ENCODE measurements around the gene CLIC2. TPM values are rescaled to one million over a fixed set of nuclear protein-coding genes. Genes with fewer than 3 reads are reported as not detected.
A peak's percentile ranks its signal among the peaks of the same experiment; 100 is the strongest.
"Not testable (repeated sequence)": the region's sequence is repeated elsewhere in the genome, so short reads cannot be mapped to it uniquely, and the experiment has no call there.

Gene CLIC2
- total RNA-seq, 1 donor from 2014 or later, result 0.27 TPM

DNA sequence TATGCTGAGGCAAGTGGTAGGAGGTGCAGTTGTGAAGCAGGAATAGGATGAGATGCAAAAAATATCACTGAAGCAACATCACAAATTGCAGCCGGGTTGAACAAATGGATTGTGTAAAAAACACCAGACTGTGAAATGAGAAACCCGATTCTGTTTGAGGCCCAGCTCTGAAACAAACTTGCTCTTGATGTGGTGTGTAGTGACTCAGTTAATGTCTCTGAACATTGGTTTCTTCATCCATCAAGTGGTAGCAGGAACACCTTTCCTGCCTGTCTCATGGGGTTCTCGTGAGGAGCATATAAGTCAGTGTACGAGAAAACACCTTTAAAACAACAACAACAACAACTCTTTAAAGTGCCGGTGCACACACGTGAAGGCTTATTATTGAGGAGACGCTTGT lies 29.3 kb upstream of the CLIC2 start:
- FAIRE-seq, result peak; percentile 69
- not testable (repeated sequence) for H3K27ac ChIP-seq (ENCODE audit: low read depth, low read length); H3K9me3 Mint-ChIP-seq (ENCODE audit: unreplicated experiment); H3K36me3 ChIP-seq (ENCODE audit: insufficient read depth, low read length); H3K9me3 ChIP-seq (ENCODE audit: insufficient read depth, low read depth, low read length); H3K4me1 Mint-ChIP-seq (ENCODE audit: low read depth, unreplicated experiment); H3K4me3 Mint-ChIP-seq (ENCODE audit: unreplicated experiment); H3K4me2 ChIP-seq (ENCODE audit: low read length); H3K27me3 Mint-ChIP-seq (ENCODE audit: low read depth, unreplicated experiment); H3K79me2 ChIP-seq (ENCODE audit: insufficient read depth, low read length); DNase-seq (ENCODE audit: low read depth); H4K20me1 ChIP-seq (ENCODE audit: insufficient read depth, low read length); H3K4me3 ChIP-seq (ENCODE audit: insufficient read depth, low read depth, low read length); H3K36me3 Mint-ChIP-seq (ENCODE audit: low read depth, unreplicated experiment); H3K27ac Mint-ChIP-seq (ENCODE audit: unreplicated experiment); H3K27me3 ChIP-seq (ENCODE audit: insufficient read depth, low read length); H3K4me1 ChIP-seq (ENCODE audit: insufficient read depth, low read length); H3K9ac ChIP-seq (ENCODE audit: low read length); H2AFZ ChIP-seq (ENCODE audit: low read depth, low read length)

GRCh38 chrX:155349448-155349847 lies 15.0 kb upstream of the CLIC2 start:
- H3K9ac ChIP-seq (ENCODE audit: low read length); H3K9me3 ChIP-seq (ENCODE audit: insufficient read depth, low read depth, low read length); H3K4me3 Mint-ChIP-seq (ENCODE audit: unreplicated experiment); FAIRE-seq; H3K4me3 ChIP-seq (ENCODE audit: insufficient read depth, low read depth, low read length); H3K27ac ChIP-seq (ENCODE audit: low read depth, low read length); H3K4me1 ChIP-seq (ENCODE audit: insufficient read depth, low read length); H3K4me1 Mint-ChIP-seq (ENCODE audit: low read depth, unreplicated experiment); H3K79me2 ChIP-seq (ENCODE audit: insufficient read depth, low read length); H2AFZ ChIP-seq (ENCODE audit: low read depth, low read length); H4K20me1 ChIP-seq (ENCODE audit: insufficient read depth, low read length); DNase-seq (ENCODE audit: low read depth); H3K9me3 Mint-ChIP-seq (ENCODE audit: unreplicated experiment); H3K36me3 Mint-ChIP-seq (ENCODE audit: low read depth, unreplicated experiment); H3K27ac Mint-ChIP-seq (ENCODE audit: unreplicated experiment); H3K27me3 ChIP-seq (ENCODE audit: insufficient read depth, low read length); H3K36me3 ChIP-seq (ENCODE audit: insufficient read depth, low read length); H3K27me3 Mint-ChIP-seq (ENCODE audit: low read depth, unreplicated experiment); H3K4me2 ChIP-seq (ENCODE audit: low read length): not testable (repeated sequence)

DNA sequence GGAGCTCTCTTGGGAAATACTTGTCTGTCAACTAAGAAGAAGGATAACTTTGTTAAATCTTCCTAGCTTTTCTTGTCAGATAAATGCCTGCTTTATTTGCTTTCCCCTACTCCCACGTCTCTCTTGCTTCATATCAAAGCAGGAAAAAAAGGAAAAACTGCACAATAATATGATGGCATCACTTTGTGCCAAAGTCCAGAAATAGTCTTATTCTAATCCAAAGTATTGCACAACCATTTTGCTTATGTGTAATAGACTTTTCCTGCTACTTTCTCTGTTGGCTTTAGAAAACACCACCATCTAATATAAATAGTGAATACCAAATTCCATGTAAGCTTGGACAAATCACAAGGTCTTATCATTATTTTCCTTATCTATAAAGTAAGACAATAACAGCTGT lies 11.3 kb upstream of the CLIC2 start:
- not testable (repeated sequence) for H3K4me3 Mint-ChIP-seq (ENCODE audit: unreplicated experiment); H3K27me3 ChIP-seq (ENCODE audit: insufficient read depth, low read length); H3K27ac Mint-ChIP-seq (ENCODE audit: unreplicated experiment); H3K79me2 ChIP-seq (ENCODE audit: insufficient read depth, low read length); DNase-seq (ENCODE audit: low read depth); H3K36me3 ChIP-seq (ENCODE audit: insufficient read depth, low read length); H3K27me3 Mint-ChIP-seq (ENCODE audit: low read depth, unreplicated experiment); H2AFZ ChIP-seq (ENCODE audit: low read depth, low read length); H3K9ac ChIP-seq (ENCODE audit: low read length); H3K9me3 Mint-ChIP-seq (ENCODE audit: unreplicated experiment); H3K36me3 Mint-ChIP-seq (ENCODE audit: low read depth, unreplicated experiment); H4K20me1 ChIP-seq (ENCODE audit: insufficient read depth, low read length); H3K4me3 ChIP-seq (ENCODE audit: insufficient read depth, low read depth, low read length); H3K4me1 Mint-ChIP-seq (ENCODE audit: low read depth, unreplicated experiment); H3K27ac ChIP-seq (ENCODE audit: low read depth, low read length); H3K9me3 ChIP-seq (ENCODE audit: insufficient read depth, low read depth, low read length); H3K4me2 ChIP-seq (ENCODE audit: low read length); H3K4me1 ChIP-seq (ENCODE audit: insufficient read depth, low read length)
- FAIRE-seq, result peak; percentile 94

GRCh38 chrX:155335337-155335712 lies 911 bp upstream of the CLIC2 start:
- not testable (repeated sequence) for DNase-seq (ENCODE audit: low read depth); H3K4me3 ChIP-seq (ENCODE audit: insufficient read depth, low read depth, low read length); H3K36me3 ChIP-seq (ENCODE audit: insufficient read depth, low read length); H2AFZ ChIP-seq (ENCODE audit: low read depth, low read length); H3K79me2 ChIP-seq (ENCODE audit: insufficient read depth, low read length); H3K4me3 Mint-ChIP-seq (ENCODE audit: unreplicated experiment); H3K9me3 ChIP-seq (ENCODE audit: insufficient read depth, low read depth, low read length); FAIRE-seq; H3K4me2 ChIP-seq (ENCODE audit: low read length); H3K4me1 Mint-ChIP-seq (ENCODE audit: low read depth, unreplicated experiment); H3K4me1 ChIP-seq (ENCODE audit: insufficient read depth, low read length); H3K9me3 Mint-ChIP-seq (ENCODE audit: unreplicated experiment); H4K20me1 ChIP-seq (ENCODE audit: insufficient read depth, low read length); H3K27ac ChIP-seq (ENCODE audit: low read depth, low read length); H3K27me3 Mint-ChIP-seq (ENCODE audit: low read depth, unreplicated experiment); H3K27ac Mint-ChIP-seq (ENCODE audit: unreplicated experiment); H3K9ac ChIP-seq (ENCODE audit: low read length); H3K36me3 Mint-ChIP-seq (ENCODE audit: low read depth, unreplicated experiment); H3K27me3 ChIP-seq (ENCODE audit: insufficient read depth, low read length)

Measured in astrocyte (in vitro differentiated cells and primary cell).